H1 (cell line): ENCODE results near the gene EIF1AX. TPM values are rescaled to one million over a fixed set of nuclear protein-coding genes. Genes with fewer than 3 reads are reported as not detected.

ENCODE experiments used
- KDM1A ChIP-seq: fragments of 200-600, 300-600 bp; sonication (generic); IDR thresholded peaks from 2 replicates; pipeline ENCODE4 v1.7.1; 2016; ENCODE audit warnings: mild to moderate bottlenecking, low read length, borderline replicate concordance
- TBP ChIP-seq: IDR thresholded peaks from 2 replicates; pipeline ENCODE4 v1.6.1; 2011; ENCODE audit warnings: low read depth, low read length, improper control_type of control experiment
- polyA plus RNA-seq, 7 experiments: library from polyadenylated mRNA; depleted of rRNA in 3 of 7; stranded (reverse) in 5 of 7; unstranded in 2 of 7; fragments of >200 nt in 5 of 7; fragments of 200-250 nt in 2 of 7; gene quantifications; 1 replicate in 5 of 7; 2 replicates in 1 of 7; 4 replicates in 1 of 7; pipeline versions ENCODE4 v1.2.1 to v1.2.3, GENCODE V29; 2011 to 2013; ENCODE audit warnings: missing spikeins in 2 of 7, mixed read lengths in 2 of 7
- total RNA-seq: library from RNA; stranded (reverse); fragmentation: NEBNext Ultra II Directional; extraction: Animal tissue kit (Norgen Biotek cat#: 25700); gene quantifications from 2 replicates; pipeline ENCODE4 v1.2.1, GENCODE V29; 2021

EIF1AX gene
- total and polyA plus RNA-seq, 2 of the 8 experiments (the other 6 are each of a cell fraction or from before 2014, with no cell fraction given) = 34.0 to 175 TPM

DNA sequence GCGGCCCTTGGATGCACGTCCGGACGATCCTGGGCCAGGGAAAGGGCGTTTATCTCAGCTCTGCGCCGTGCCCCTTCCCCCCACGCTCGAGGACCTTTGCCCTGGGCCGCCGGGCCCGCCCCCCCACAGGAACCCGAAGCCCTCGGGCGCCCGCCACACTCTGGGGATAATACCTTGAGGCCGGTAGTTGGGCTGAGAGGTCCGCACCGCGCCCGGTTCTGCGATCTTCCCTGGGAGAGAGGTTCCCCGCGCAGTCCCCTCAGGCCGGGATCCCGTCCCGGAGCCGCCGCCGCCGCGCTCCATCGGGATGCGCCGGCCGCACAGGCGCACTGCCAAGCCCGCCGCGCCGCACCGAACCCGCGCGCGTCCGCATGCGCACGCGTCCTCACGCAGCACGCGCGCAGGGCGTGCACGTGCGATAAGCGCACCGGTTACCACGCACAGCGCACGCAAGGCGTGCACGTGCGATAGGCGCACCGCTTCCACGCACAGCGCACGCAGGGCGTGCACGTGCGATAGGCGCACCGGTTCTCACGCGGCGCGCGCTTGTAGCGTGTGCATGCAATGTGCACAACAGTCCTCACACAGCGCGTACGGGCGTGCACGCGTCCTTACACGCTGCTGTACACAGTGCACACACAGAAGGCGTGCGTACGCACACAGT is 24.9 kb downstream of the EIF1AX start, which contains the start of gene MAP7D2 (continued):
- TF ChIP-seq KDM1A = peak; percentile 40; the same call in 1 of the 2 replicates
- peak; percentile 51; the same call in 1 of the 2 replicates for TF ChIP-seq TBP
